Chondrocyte (in vitro differentiated cells): ENCODE measurements around the gene GRID2. TPM values are rescaled to one million over a fixed set of nuclear protein-coding genes. Genes with fewer than 3 reads are reported as not detected.

Source experiments
- DNase-seq: peaks from one replicate; pipeline ENCODE4 v3.0.0; 2021; ENCODE audit warnings: mixed read lengths, low spot score
- H3K27ac Mint-ChIP-seq: one replicate; pipeline ENCODE4 v1.8.0; 2021; ENCODE audit warnings: mild to moderate bottlenecking, moderate library complexity, mixed read lengths; ENCODE audit not compliant: unreplicated experiment
- H3K27me3 Mint-ChIP-seq: 2 replicates; pipeline ENCODE4 v1.8.0; 2021; ENCODE audit warnings: low read depth, mixed read lengths
- H3K36me3 Mint-ChIP-seq: 2 replicates; pipeline ENCODE4 v1.8.0; 2021; ENCODE audit warnings: low read depth, mixed read lengths
- H3K4me1 Mint-ChIP-seq: 2 replicates; pipeline ENCODE4 v1.8.0; 2021; ENCODE audit warnings: low read depth, mild to moderate bottlenecking, mixed read lengths
- H3K4me3 Mint-ChIP-seq: one replicate; pipeline ENCODE4 v1.8.0; 2021; ENCODE audit warnings: mild to moderate bottlenecking, moderate library complexity, mixed read lengths; ENCODE audit not compliant: unreplicated experiment
- H3K9me3 Mint-ChIP-seq: 2 replicates; pipeline ENCODE4 v1.8.0; 2021; ENCODE audit warnings: low read depth, mixed read lengths
- total RNA-seq: library from RNA; stranded (reverse); gene quantifications from 3 replicates; pipeline ENCODE4 v1.2.1, GENCODE V29; 2021
- TF ChIP-seq, protein P1 (sequence below): fragments of 200-600 bp; sonication (generic); IDR thresholded peaks from 2 replicates; pipeline ENCODE4 v1.5.0; 2021; ENCODE audit warnings: antibody characterized with exemption, mild to moderate bottlenecking, moderate library complexity

GRID2 gene
- total RNA-seq, 1 donor from 2014 or later, result not detected

DNA sequence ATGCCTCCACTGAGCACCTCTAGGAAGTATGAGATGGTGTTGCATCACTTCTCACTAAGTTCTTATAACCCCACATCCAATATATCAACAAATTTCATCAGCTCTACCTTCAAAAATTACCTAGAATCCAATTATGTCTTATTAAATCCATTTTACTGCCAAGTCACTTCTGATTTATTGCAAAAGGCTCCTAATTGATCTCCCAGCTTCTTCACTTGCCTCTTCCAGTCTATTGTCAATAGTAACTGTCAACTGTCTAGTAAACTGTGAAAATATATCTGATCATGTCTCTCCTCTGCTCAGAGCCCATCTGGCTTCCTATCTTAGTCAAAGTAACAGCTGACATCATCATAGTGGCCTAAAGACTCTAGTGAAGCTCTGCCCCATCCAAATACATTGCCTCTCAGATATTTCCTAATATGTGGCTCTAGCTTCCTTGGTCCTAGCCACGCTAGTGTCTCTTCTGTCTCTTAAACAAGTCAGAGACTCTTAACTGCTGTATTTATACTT lies 1110.3 kb downstream of the GRID2 start:
- H3K27me3 Mint-ChIP-seq, result peaks cover 20% of the 10 kb centered on the region
- H3K27ac Mint-ChIP-seq, result no peak overlapping the region
- TF ChIP-seq, protein P1, sequence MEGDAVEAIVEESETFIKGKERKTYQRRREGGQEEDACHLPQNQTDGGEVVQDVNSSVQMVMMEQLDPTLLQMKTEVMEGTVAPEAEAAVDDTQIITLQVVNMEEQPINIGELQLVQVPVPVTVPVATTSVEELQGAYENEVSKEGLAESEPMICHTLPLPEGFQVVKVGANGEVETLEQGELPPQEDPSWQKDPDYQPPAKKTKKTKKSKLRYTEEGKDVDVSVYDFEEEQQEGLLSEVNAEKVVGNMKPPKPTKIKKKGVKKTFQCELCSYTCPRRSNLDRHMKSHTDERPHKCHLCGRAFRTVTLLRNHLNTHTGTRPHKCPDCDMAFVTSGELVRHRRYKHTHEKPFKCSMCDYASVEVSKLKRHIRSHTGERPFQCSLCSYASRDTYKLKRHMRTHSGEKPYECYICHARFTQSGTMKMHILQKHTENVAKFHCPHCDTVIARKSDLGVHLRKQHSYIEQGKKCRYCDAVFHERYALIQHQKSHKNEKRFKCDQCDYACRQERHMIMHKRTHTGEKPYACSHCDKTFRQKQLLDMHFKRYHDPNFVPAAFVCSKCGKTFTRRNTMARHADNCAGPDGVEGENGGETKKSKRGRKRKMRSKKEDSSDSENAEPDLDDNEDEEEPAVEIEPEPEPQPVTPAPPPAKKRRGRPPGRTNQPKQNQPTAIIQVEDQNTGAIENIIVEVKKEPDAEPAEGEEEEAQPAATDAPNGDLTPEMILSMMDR, result no peak
- DNase-seq, result no peak
- H3K36me3 Mint-ChIP-seq, result no peaks in the 10 kb centered on the region
- no peaks in the 10 kb centered on the region for H3K9me3 Mint-ChIP-seq
- H3K4me3 Mint-ChIP-seq, result no peak overlapping the region
- no peaks in the 10 kb centered on the region for H3K4me1 Mint-ChIP-seq

DNA sequence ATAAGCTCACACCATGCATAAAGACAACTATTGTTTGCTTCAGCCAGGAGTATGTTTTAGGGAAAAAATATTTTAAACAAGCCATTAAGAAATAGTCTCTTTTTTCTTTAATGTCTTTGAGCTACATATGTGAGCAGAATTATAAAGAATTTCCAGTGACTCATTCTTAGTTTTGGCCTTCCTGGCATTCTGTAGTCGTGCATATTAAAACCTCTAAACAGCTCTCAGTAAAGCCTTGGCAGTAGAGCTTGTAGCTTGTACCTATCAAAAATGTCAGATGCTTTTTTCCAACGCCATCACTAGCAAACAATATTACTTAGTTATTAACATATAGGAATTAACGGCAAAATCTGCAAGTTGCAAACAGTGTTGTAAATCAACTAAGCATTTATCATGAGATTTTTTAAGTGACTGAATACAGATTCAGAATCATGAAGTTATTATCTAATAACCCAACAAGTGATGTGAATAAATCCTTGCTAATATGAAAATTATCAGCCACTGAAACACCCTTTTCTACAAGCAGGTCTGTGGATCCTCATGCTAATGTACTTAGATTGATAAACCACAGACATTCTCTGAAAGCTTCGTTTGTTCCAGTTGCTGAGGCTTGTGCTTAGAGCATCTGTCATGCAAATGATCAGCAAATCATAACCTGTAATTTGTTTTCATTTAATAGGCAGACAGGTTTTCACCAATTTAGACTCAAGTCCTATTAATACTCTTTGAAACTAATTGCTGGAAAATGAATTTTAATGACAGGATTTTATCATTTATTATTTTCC lies 1112.8 kb downstream of the GRID2 start:
- Mint-ChIP-seq H3K27ac (no peak overlapping the region), H3K4me1 (no peaks in the 10 kb centered on the region), H3K27me3 (peaks cover 12% of the 10 kb centered on the region), H3K9me3 (no peaks in the 10 kb centered on the region), H3K4me3 (no peak overlapping the region), H3K36me3 (no peaks in the 10 kb centered on the region)
- DNase-seq, result no peak
- TF ChIP-seq, protein P1, result no peak

DNA sequence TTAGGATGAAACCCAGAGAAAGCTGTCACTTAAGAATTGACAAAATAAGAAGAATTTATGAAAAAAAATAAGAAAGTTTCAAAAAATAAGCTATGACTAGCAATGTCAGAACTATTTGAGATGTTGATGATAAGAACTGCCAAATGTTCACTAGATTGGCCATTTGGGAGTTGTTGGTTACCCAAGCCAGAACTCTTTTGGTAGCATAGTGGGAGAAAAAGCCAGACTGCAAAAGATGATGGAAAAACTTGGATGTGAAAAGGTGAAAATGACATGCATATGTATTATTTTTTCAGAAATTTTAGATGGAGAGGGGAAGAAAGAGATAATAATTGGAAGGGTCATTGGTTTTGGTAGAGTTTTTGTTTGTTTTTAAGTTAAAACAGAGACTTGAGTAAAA lies 1127.6 kb downstream of the GRID2 start:
- TF ChIP-seq, protein P1, result no peak
- peaks cover 13% of the 10 kb centered on the region for H3K27me3 Mint-ChIP-seq
- no peaks in the 10 kb centered on the region for H3K9me3 Mint-ChIP-seq
- H3K4me1 Mint-ChIP-seq, result no peaks in the 10 kb centered on the region
- no peaks in the 10 kb centered on the region for H3K36me3 Mint-ChIP-seq
- DNase-seq, result no peak
- no peak overlapping the region for H3K27ac Mint-ChIP-seq
- no peak overlapping the region for H3K4me3 Mint-ChIP-seq

DNA sequence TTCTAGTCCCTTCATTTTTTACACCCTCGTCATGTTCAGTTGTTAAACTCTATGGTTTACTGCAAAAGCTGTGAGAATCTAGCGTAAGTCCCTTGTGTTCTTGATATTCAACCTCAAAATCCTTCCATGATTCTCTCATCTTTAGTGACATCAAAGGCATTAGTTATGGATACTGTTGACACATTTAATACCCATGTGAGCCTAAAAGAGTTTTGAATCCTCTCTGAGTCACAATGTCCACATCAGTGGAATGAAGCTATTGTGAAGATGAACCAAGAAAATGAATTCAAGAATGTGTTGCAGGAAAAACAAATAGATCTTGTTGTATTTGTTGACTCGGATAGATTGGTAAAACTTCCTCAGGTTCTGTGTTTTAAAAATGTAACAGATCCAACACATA lies 1130.1 kb downstream of the GRID2 start:
- Mint-ChIP-seq H3K27ac (no peak overlapping the region), H3K36me3 (no peaks in the 10 kb centered on the region), H3K4me3 (no peak overlapping the region), H3K9me3 (no peaks in the 10 kb centered on the region), H3K4me1 (no peaks in the 10 kb centered on the region), H3K27me3 (peaks cover 7% of the 10 kb centered on the region)
- DNase-seq, result no peak
- TF ChIP-seq, protein P1, result no peak

DNA sequence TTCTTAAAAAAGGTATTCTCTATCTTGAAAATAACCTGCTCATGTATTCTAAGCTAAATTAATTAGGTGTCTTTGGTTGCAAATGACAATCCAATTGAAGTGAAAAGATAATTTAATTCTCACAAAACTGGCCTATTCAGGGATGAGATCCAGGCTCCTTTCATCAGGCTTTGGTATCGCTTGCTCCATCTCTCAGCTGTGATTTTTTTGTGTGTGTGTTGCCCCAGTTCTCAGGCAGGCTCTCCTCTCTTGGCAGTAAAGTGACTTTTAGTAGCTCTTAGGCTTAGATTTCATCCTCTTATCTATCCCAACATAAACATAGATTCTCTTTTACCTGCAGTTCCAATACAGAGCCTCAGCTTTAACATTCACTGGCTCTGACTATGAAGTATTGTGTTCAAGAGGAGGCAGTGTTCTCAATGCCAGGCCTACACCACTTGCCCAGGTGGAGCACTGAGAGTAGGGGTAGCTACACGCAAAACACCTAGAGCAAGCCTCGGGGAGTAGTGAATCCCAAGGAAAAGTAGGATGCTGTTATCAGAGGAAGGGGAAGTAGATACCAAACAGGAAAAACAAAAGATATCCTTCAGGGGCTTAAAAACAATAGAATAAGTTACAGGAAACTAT lies 1132.3 kb downstream of the GRID2 start:
- no peaks in the 10 kb centered on the region for H3K36me3 Mint-ChIP-seq
- TF ChIP-seq, protein P1, result no peak
- peaks cover 9% of the 10 kb centered on the region for H3K27me3 Mint-ChIP-seq
- no peaks in the 10 kb centered on the region for H3K4me1 Mint-ChIP-seq
- H3K9me3 Mint-ChIP-seq, result no peaks in the 10 kb centered on the region
- no peak overlapping the region for H3K4me3 Mint-ChIP-seq
- no peak for DNase-seq
- H3K27ac Mint-ChIP-seq, result no peak overlapping the region
